Activated CD8-positive, alpha-beta memory T cell treated with anti-CD3 and anti-CD28 coated beads for 4 hours (primary cell): Measurements from ENCODE around the gene ZNF768.
"Not testable (repeated sequence)": the region's sequence is repeated elsewhere in the genome, so short reads cannot be mapped to it uniquely, and the experiment has no call there.

ENCODE experiments used
- DNase-seq, 2 donors: peaks; one replicate each; pipeline ENCODE4 v3.0.0-alpha.2; 2020; ENCODE audit warnings: low read depth in 2 of 2

The ZNF768 gene

GRCh38 chr16:30533146-30533522 lies 6.8 kb upstream of the ZNF768 start:
- DNase-seq: no peak

- no peak for DNase-seq
Observed at GRCh38 chr16:30532285-30533145, 6.1 kb upstream of the ZNF768 start.

GRCh38 chr16:30530163-30531037 lies 4.0 kb upstream of the ZNF768 start:
- no peak for DNase-seq

GRCh38 chr16:30528799-30529457 lies 2.6 kb upstream of the ZNF768 start:
- no peak for DNase-seq

- DNase-seq: no peak
Observed at GRCh38 chr16:30527635-30528178, 1.3 kb upstream of the ZNF768 start.

- DNase-seq: peak; percentile 79
Observed at GRCh38 chr16:30526823-30527634, 663 bp upstream of the ZNF768 start.

GRCh38 chr16:30525844-30526136 lies 576 bp downstream of the ZNF768 start:
- DNase-seq: no peak

- no peak for DNase-seq
Observed at GRCh38 chr16:30524575-30525568, 1.5 kb downstream of the ZNF768 start.

- no peak for DNase-seq
Observed at GRCh38 chr16:30523768-30524574, 2.4 kb downstream of the ZNF768 start.

GRCh38 chr16:30522702-30523463 lies 3.5 kb downstream of the ZNF768 start:
- not testable (repeated sequence) for DNase-seq

GRCh38 chr16:30521873-30522641 lies 4.3 kb downstream of the ZNF768 start:
- no peak for DNase-seq

- no peak for DNase-seq
Observed at GRCh38 chr16:30521476-30521872, 4.9 kb downstream of the ZNF768 start.

- no peak for DNase-seq
Observed at GRCh38 chr16:30519120-30520049, 7.0 kb downstream of the ZNF768 start.

- no peak for DNase-seq
Observed at GRCh38 chr16:30518552-30518951, 7.8 kb downstream of the ZNF768 start.

GRCh38 chr16:30515275-30515674 lies 11.1 kb downstream of the ZNF768 start:
- no peak for DNase-seq

GRCh38 chr16:30511509-30511908 lies 14.9 kb downstream of the ZNF768 start:
- DNase-seq: no peak
